Upper lobe of left lung (tissue), 4 donors: ENCODE data around the gene RBM15.

Source experiments
- POLR2A ChIP-seq, 4 donors: fragments of 450-650 bp; IDR thresholded peaks; one replicate each; pipeline ENCODE4 v1.5.1; 2016 to 2017; ENCODE audit warnings: antibody characterized with exemption in 4 of 4, mild to moderate bottlenecking in 2 of 4
- TF ChIP-seq, protein P1 (sequence below), 6 experiments: fragments of 450-650 bp in 4 of 6; fragments of 200-600 bp in 2 of 6; sonication (generic) in 2 of 6; IDR thresholded peaks; one replicate each; pipeline ENCODE4 v1.5.1; 2016 to 2019; ENCODE audit warnings: antibody characterized with exemption in 6 of 6

DNA sequence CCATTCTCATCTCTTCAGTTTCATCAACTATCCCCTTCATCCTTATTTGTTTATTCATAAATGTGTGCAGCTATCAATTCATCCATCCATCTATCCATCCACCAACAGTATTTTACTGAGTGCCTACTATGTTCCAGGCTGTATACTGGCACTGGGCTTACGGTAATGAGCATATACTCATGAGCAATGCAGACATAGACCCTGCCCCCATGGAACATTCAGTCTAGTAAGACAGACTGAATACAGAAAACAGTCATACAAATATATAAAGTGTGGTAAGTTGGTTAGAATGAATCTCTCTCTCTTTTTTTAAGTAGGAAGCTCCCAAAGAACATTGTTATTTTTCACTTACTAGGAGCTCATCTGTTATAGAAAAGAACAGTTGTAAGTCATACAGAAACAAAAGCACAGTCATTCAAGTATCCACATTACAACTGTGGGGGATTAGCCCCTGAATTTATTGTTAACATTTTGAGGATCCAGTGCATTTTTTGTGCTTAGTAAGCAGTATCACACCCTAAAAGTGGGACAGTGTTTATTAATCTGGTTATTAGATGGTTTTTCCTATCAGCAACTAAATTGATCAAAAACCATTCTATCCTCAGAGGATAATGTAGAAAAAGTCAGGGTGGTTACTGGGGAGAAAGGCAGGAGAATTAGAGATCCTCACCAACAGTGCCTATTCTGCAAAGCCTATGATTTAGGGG is 48.0 kb downstream of the RBM15 start:
- no peak for TF ChIP-seq POLR2A (IDR thresholded peaks at IDR 0.05)
- TF ChIP-seq, protein P1, sequence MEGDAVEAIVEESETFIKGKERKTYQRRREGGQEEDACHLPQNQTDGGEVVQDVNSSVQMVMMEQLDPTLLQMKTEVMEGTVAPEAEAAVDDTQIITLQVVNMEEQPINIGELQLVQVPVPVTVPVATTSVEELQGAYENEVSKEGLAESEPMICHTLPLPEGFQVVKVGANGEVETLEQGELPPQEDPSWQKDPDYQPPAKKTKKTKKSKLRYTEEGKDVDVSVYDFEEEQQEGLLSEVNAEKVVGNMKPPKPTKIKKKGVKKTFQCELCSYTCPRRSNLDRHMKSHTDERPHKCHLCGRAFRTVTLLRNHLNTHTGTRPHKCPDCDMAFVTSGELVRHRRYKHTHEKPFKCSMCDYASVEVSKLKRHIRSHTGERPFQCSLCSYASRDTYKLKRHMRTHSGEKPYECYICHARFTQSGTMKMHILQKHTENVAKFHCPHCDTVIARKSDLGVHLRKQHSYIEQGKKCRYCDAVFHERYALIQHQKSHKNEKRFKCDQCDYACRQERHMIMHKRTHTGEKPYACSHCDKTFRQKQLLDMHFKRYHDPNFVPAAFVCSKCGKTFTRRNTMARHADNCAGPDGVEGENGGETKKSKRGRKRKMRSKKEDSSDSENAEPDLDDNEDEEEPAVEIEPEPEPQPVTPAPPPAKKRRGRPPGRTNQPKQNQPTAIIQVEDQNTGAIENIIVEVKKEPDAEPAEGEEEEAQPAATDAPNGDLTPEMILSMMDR (IDR thresholded peaks at IDR 0.05), result no peak
